ENCODE measurements around the gene UNCX.
"Not testable (repeated sequence)": the region's sequence is repeated elsewhere in the genome, so short reads cannot be mapped to it uniquely, and the experiment has no call there.

The UNCX gene

GRCh38 chr7:1204460-1205140 is 28.1 kb upstream of the UNCX start:
- no peak overlapping the region for H3K27ac ChIP-seq

GRCh38 chr7:1205742-1206141 is 26.9 kb upstream of the UNCX start:
- not testable (repeated sequence) for H3K27ac ChIP-seq; H3K27me3 ChIP-seq (ENCODE audit: insufficient read depth, low read depth, severe bottlenecking)

More at GRCh38 chr7:1204460-1205140, 28.1 kb upstream of the UNCX start:
- Histone ChIP-seq H3K36me3 (no peaks in the 10 kb centered on the region), H3K27me3 (ENCODE audit: insufficient read depth, low read depth, severe bottlenecking) (no peaks in the 10 kb centered on the region), H3K4me3 (ENCODE audit: low read depth, low read length) (no peak overlapping the region), H3K9me3 (ENCODE audit: severe bottlenecking) (no peaks in the 10 kb centered on the region)
- no peak for TF ChIP-seq CTCF (IDR thresholded peaks at IDR 0.05; ENCODE audit: low read depth, low read length)
- no peak for DNase-seq

GRCh38 chr7:1209097-1209496 is 23.6 kb upstream of the UNCX start:
- Histone ChIP-seq H3K27ac (no peak overlapping the region), H3K9me3 (ENCODE audit: severe bottlenecking) (no peaks in the 10 kb centered on the region), H3K4me3 (ENCODE audit: low read depth, low read length) (no peak overlapping the region), H3K36me3 (no peaks in the 10 kb centered on the region), H3K27me3 (ENCODE audit: insufficient read depth, low read depth, severe bottlenecking) (no peaks in the 10 kb centered on the region)
- DNase-seq, result no peak
- no peak for TF ChIP-seq CTCF (IDR thresholded peaks at IDR 0.05; ENCODE audit: low read depth, low read length)

More at GRCh38 chr7:1205742-1206141, 26.9 kb upstream of the UNCX start:
- not testable (repeated sequence) for DNase-seq; H3K4me3 ChIP-seq (ENCODE audit: low read depth, low read length); H3K36me3 ChIP-seq; H3K9me3 ChIP-seq (ENCODE audit: severe bottlenecking)

GRCh38 chr7:1210321-1210978 is 22.2 kb upstream of the UNCX start:
- Histone ChIP-seq H3K9me3 (ENCODE audit: severe bottlenecking) (no peaks in the 10 kb centered on the region), H3K27ac (no peak overlapping the region), H3K27me3 (ENCODE audit: insufficient read depth, low read depth, severe bottlenecking) (no peaks in the 10 kb centered on the region), H3K36me3 (no peaks in the 10 kb centered on the region), H3K4me3 (ENCODE audit: low read depth, low read length) (no peak overlapping the region)
- no peak for DNase-seq
- no peak for TF ChIP-seq CTCF (IDR thresholded peaks at IDR 0.05; ENCODE audit: low read depth, low read length)

GRCh38 chr7:1210979-1211608 is 21.6 kb upstream of the UNCX start:
- H3K36me3 ChIP-seq, result no peaks in the 10 kb centered on the region
- no peak overlapping the region for H3K4me3 ChIP-seq (ENCODE audit: low read depth, low read length)
- H3K27me3 ChIP-seq (ENCODE audit: insufficient read depth, low read depth, severe bottlenecking), result no peaks in the 10 kb centered on the region
- H3K27ac ChIP-seq, result no peak overlapping the region
- peak; percentile 53 for DNase-seq
- no peak for TF ChIP-seq CTCF (IDR thresholded peaks at IDR 0.05; ENCODE audit: low read depth, low read length)
- H3K9me3 ChIP-seq (ENCODE audit: severe bottlenecking), result no peaks in the 10 kb centered on the region

GRCh38 chr7:1211611-1212010 is 21.1 kb upstream of the UNCX start:
- no peak overlapping the region for H3K27ac ChIP-seq
- no peaks in the 10 kb centered on the region for H3K36me3 ChIP-seq
- no peak for DNase-seq
- no peak overlapping the region for H3K4me3 ChIP-seq (ENCODE audit: low read depth, low read length)
- H3K27me3 ChIP-seq (ENCODE audit: insufficient read depth, low read depth, severe bottlenecking), result no peaks in the 10 kb centered on the region
- no peaks in the 10 kb centered on the region for H3K9me3 ChIP-seq (ENCODE audit: severe bottlenecking)
- TF ChIP-seq CTCF (IDR thresholded peaks at IDR 0.05; ENCODE audit: low read depth, low read length), result no peak

GRCh38 chr7:1212025-1212424 is 20.6 kb upstream of the UNCX start:
- not testable (repeated sequence) for H3K27me3 ChIP-seq (ENCODE audit: insufficient read depth, low read depth, severe bottlenecking); H3K27ac ChIP-seq; H3K9me3 ChIP-seq (ENCODE audit: severe bottlenecking); H3K4me3 ChIP-seq (ENCODE audit: low read depth, low read length); H3K36me3 ChIP-seq; DNase-seq

Data from WERI-Rb-1 (cell line).